ENCODE results near the gene ZNF407. TPM values are rescaled to one million over a fixed set of nuclear protein-coding genes. Genes with fewer than 3 reads are reported as not detected.

ZNF407 gene
- total RNA-seq, 1 donor from 2014 or later: 8.7 TPM

- no peaks in the 10 kb centered on the region for H3K27me3 ChIP-seq
- TF ChIP-seq CTCF (IDR thresholded peaks at IDR 0.05): no peak
- H3K4me1 ChIP-seq: no peaks in the 10 kb centered on the region
- H3K9me3 ChIP-seq: no peaks in the 10 kb centered on the region
- no peak overlapping the region for H3K4me3 ChIP-seq
- intact Hi-C loops (cut with DNase I): no loop called here
- no peaks in the 10 kb centered on the region for H3K36me3 ChIP-seq
- no peak overlapping the region for H3K27ac ChIP-seq
- no peak for DNase-seq (ENCODE audit: low spot score in 2 of 2)
Measured at GRCh38 chr18:74790451-74790850, 192.8 kb downstream of the ZNF407 start.

GRCh38 chr18:74791501-74792194 lies 194.0 kb downstream of the ZNF407 start:
- H3K9me3 ChIP-seq: no peaks in the 10 kb centered on the region
- no peak for TF ChIP-seq CTCF (IDR thresholded peaks at IDR 0.05)
- H3K4me1 ChIP-seq: no peaks in the 10 kb centered on the region
- H3K27ac ChIP-seq: no peak overlapping the region
- DNase-seq (ENCODE audit: low spot score in 2 of 2): no peak
- H3K36me3 ChIP-seq: no peaks in the 10 kb centered on the region
- intact Hi-C loops (cut with DNase I): no loop called here
- no peaks in the 10 kb centered on the region for H3K27me3 ChIP-seq
- no peak overlapping the region for H3K4me3 ChIP-seq

GRCh38 chr18:74793746-74794145 lies 196.1 kb downstream of the ZNF407 start:
- no peak for TF ChIP-seq CTCF (IDR thresholded peaks at IDR 0.05)

GRCh38 chr18:74795751-74796150 lies 198.1 kb downstream of the ZNF407 start:
- Histone ChIP-seq H3K27ac (no peak overlapping the region), H3K9me3 (no peaks in the 10 kb centered on the region), H3K4me1 (peaks cover 0 to 5% of the 10 kb centered on the region in 2 donors), H3K36me3 (no peaks in the 10 kb centered on the region), H3K27me3 (no peaks in the 10 kb centered on the region), H3K4me3 (no peak overlapping the region)
- no peak for DNase-seq (ENCODE audit: low spot score in 2 of 2)
- intact Hi-C loops (cut with DNase I): no loop called here
- no peak for TF ChIP-seq CTCF (IDR thresholded peaks at IDR 0.05)

More at GRCh38 chr18:74793746-74794145, 196.1 kb downstream of the ZNF407 start:
- Histone ChIP-seq H3K27me3 (no peaks in the 10 kb centered on the region), H3K9me3 (no peaks in the 10 kb centered on the region), H3K4me1 (peaks cover 0 to 5% of the 10 kb centered on the region in 2 donors), H3K4me3 (no peak overlapping the region), H3K27ac (no peak overlapping the region), H3K36me3 (no peaks in the 10 kb centered on the region)
- intact Hi-C loops (cut with DNase I): no loop called here
- no peak for DNase-seq (ENCODE audit: low spot score in 2 of 2)

GRCh38 chr18:74796211-74796610 lies 198.5 kb downstream of the ZNF407 start:
- H3K27ac ChIP-seq: no peak overlapping the region

More at GRCh38 chr18:74796211-74796610, 198.5 kb downstream of the ZNF407 start:
- intact Hi-C loops (cut with DNase I): no loop called here
- TF ChIP-seq CTCF (IDR thresholded peaks at IDR 0.05): no peak
- Histone ChIP-seq H3K9me3 (no peaks in the 10 kb centered on the region), H3K4me1 (peaks cover 0 to 5% of the 10 kb centered on the region in 2 donors), H3K4me3 (no peak overlapping the region), H3K36me3 (no peaks in the 10 kb centered on the region), H3K27me3 (no peaks in the 10 kb centered on the region)
- no peak for DNase-seq (ENCODE audit: low spot score in 2 of 2)

Measured in ascending aorta (tissue), 2 donors.